Heart left ventricle (tissue), 16 donors: ENCODE measurements around the gene NCL. TPM values are rescaled to one million over a fixed set of nuclear protein-coding genes. Genes with fewer than 3 reads are reported as not detected.
A peak's percentile ranks its signal among the peaks of the same experiment; 100 is the strongest.

Experiments used
- ATAC-seq, 4 donors: fragments of 200-7000 bp; cut with Tn5 transposase; one replicate each; pipeline ENCODE4 v1.9.1; 2020 to 2022; ENCODE audit warnings: moderate library complexity in 4 of 4, mild to moderate bottlenecking in 3 of 4, moderate number of reproducible peaks in 1 of 4
- DNase-seq, 5 donors: peaks; one replicate each; pipeline ENCODE4 v3.0.0-alpha.2; 2020
- H3K27ac ChIP-seq, 12 donors: fragments of 200-600 bp; sonication (generic) in 4 of 12; one replicate each; pipeline versions ENCODE4 v1.5.0 to v1.8.0; 2016 to 2022; ENCODE audit warnings: mild to moderate bottlenecking in 2 of 12
- H3K27me3 ChIP-seq, 9 donors: fragments of 200-600 bp; sonication (generic) in 2 of 9; one replicate each; pipeline versions ENCODE4 v1.5.1 to v1.8.0; 2016 to 2022; ENCODE audit warnings: mild to moderate bottlenecking in 3 of 9
- H3K36me3 ChIP-seq, 9 donors: fragments of 200-600 bp; sonication (generic) in 2 of 9; one replicate each; pipeline versions ENCODE4 v1.5.0 to v1.8.0; 2018 to 2022; ENCODE audit warnings: mild to moderate bottlenecking in 2 of 9
- H3K4me1 ChIP-seq, 12 donors: fragments of 200-600 bp; sonication (generic) in 4 of 12; one replicate each; pipeline versions ENCODE4 v1.5.0 to v1.8.0; 2016 to 2022; ENCODE audit warnings: mild to moderate bottlenecking in 3 of 12
- H3K4me3 ChIP-seq, 12 donors: fragments of 200-600 bp; sonication (generic) in 4 of 12; one replicate each; pipeline versions ENCODE4 v1.5.0 to v1.8.0; 2017 to 2022; ENCODE audit warnings: mild to moderate bottlenecking in 9 of 12, moderate library complexity in 4 of 12
- H3K9me3 ChIP-seq, 12 donors: fragments of 200-600 bp; sonication (generic) in 4 of 12; one replicate each; pipeline versions ENCODE4 v1.5.0 to v1.8.0; 2016 to 2022; ENCODE audit warnings: mild to moderate bottlenecking in 1 of 12
- POLR2A ChIP-seq, 2 donors: fragments of 450-650 bp; IDR thresholded peaks; one replicate each; pipeline ENCODE4 v1.6.1; 2017; ENCODE audit warnings: antibody characterized with exemption in 2 of 2, mild to moderate bottlenecking in 2 of 2, moderate library complexity in 2 of 2
- WGBS, 4 donors: extraction: QIAGEN DNeasy Blood & Tissue Kit in 2 of 4; methylation state at CpG; one replicate each; pipeline versions ENCODE4 v1.1.5 to v1.1.7; 2013 to 2018; 5-methylcytosine and 5-hydroxymethylcytosine counted together
- intact Hi-C, 10 donors: fragments of 100-400 bp; cut with DNase I; formaldehyde crosslinking; loops; one replicate each; pipeline versions ENCODE4 v1.11.1 to v1.14.2; 2022
- polyA plus RNA-seq, 2 donors: library from polyadenylated mRNA; stranded (reverse); fragments of 200-250 nt; gene quantifications; one replicate each; pipeline ENCODE4 v1.2.3, GENCODE V29; 2013
- total RNA-seq, 9 donors: library from RNA; depleted of rRNA in 2 of 9; stranded (reverse); fragments of >200 nt in 2 of 9; fragmentation: NEBNext Ultra II Directional in 3 of 9; extraction: Animal tissue kit (Norgen Biotek cat#: 25700) in 3 of 9; gene quantifications; one replicate each; pipeline versions ENCODE4 v1.1.0 to v1.2.4, GENCODE V29; 2016 to 2023
- TF ChIP-seq, protein P1 (sequence below), 12 donors: fragments of 200-600 bp; sonication (generic) in 4 of 12; IDR thresholded peaks; one replicate each; pipeline versions ENCODE4 v1.5.0 to v1.8.0; 2018 to 2022; ENCODE audit warnings: antibody characterized with exemption in 12 of 12, mild to moderate bottlenecking in 5 of 12
- donor health status: ischemic (EF 13 %, LVEDD 7.1; RV severe dilation, severe dysfunction).
- donor health status: healthy with polysubstance abuse.
- donor health status: DM: no; HTN: yes; CAD: no.
- donor health status: DM: no; HTN: no; CAD: no.
- donor health status: ischemic (EF 25% LVEDD 6.9; RV normal size, moderate dysfunction).
- donor health status: ischemic (EF 25% LVEDD 5.7; RV mildly dilated, moderate dysfunction).
- donor health status: healthy.
- donor health status: DM: yes; HTN: yes; CAD: no.
- donor health status: ischemic (EF 35%, LVEDD 5.7; RV mildly dilated, moderate dysfunction).
- donor health status: nonischemic (EF 11% LVEDD 7.7; RV severe dilation, severe dysfunction).
- donor health status: DM: yes; HTN: yes; CAD: no.
- donor health status: PGD.
- donor health status: ischemic (EF 29% LVEDD 5.4; RV normal size, mild dysfunction).
- donor health status: nonischemic (EF 23%, LVEDD 6.1; RV moderate dilation, normal function).

Gene NCL
- total and polyA plus RNA-seq, 11 donors = 60.9 to 352 (median 274) TPM

DNA sequence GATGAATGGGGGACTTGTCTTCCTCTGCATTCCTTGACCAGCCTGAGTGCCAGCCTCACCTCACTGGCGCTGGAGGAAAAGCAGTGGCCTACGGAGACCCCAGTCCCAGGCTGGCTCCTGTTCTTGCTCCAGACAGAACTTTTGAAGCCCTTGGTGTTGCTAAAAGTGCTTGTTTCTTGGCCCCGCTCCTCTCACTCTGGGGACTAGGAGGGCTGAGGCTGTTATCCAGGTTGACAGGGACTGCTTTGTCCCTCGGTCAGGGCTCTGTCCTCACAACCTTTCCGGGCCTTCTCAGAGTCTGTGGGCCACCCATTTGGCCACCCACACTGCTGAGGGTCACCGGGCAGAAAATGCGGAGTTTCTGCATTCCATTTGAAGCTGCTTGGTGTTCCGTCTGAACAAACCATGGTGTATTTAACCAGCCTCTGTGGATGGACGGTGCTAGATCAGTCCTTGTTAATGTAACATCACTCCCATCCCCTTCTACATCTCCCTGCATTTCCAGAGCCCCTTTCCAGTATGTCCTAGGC, 43.2 kb downstream of the NCL start:
- H3K9me3 ChIP-seq = no peaks in the 10 kb centered on the region
- no peak overlapping the region for H3K4me3 ChIP-seq
- no peaks in the 10 kb centered on the region for H3K4me1 ChIP-seq
- H3K27me3 ChIP-seq = no peaks in the 10 kb centered on the region
- TF ChIP-seq, protein P1, sequence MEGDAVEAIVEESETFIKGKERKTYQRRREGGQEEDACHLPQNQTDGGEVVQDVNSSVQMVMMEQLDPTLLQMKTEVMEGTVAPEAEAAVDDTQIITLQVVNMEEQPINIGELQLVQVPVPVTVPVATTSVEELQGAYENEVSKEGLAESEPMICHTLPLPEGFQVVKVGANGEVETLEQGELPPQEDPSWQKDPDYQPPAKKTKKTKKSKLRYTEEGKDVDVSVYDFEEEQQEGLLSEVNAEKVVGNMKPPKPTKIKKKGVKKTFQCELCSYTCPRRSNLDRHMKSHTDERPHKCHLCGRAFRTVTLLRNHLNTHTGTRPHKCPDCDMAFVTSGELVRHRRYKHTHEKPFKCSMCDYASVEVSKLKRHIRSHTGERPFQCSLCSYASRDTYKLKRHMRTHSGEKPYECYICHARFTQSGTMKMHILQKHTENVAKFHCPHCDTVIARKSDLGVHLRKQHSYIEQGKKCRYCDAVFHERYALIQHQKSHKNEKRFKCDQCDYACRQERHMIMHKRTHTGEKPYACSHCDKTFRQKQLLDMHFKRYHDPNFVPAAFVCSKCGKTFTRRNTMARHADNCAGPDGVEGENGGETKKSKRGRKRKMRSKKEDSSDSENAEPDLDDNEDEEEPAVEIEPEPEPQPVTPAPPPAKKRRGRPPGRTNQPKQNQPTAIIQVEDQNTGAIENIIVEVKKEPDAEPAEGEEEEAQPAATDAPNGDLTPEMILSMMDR (IDR thresholded peaks at IDR 0.05) = no peak
- TF ChIP-seq POLR2A (IDR thresholded peaks at IDR 0.05) = no peak
- DNase-seq = no peak
- H3K36me3 ChIP-seq = no peaks in the 10 kb centered on the region
- ATAC-seq = no peak
- intact Hi-C loops = no loop called here
- H3K27ac ChIP-seq = no peak overlapping the region
- WGBS, 4 donors = 79 to 86% (median 83%) methylated on average over 9 of the region's 9 CpGs

DNA sequence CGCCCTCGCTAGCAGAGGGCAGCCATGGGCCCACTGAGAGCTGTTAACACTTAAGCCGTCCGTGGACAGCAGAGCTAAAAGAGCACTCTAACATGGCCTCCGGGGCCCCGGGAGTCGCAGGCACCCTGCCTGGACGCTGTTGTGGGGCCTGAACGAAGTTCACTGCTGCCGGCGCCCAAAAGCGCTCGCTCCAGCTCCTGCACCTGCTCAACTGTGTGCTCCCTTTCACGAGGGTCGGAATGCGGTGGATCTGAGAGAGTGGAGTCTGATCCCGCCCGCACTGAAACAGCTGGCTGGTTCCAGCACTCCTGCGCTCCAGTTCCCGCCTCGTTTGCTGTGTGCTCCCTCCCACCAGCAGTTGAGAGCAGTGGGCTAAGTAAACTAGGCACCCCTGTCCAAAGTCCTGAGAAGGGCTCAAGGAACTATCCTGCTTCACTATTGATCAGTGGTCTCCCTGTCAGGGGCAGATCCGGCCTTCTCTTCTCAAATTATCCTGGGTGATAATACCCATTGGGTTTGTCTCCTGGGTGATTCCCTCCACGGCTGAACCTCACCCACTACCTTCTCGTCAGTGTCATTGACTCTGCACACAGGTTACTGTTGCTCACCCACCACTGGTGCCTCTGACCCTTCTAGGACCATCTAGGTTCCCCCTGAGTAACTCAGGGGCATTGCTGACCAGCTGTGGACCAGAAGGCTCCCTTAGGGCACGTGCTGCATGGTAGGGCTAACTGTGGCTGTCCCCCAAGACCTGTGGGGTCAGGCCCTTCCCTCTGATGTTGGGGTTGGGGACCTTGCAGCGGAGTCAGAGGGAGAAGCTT, 45.3 kb downstream of the NCL start:
- H3K27me3 ChIP-seq = peaks cover 0 to 4% (median 0%) of the 10 kb centered on the region in 9 donors
- H3K36me3 ChIP-seq = no peaks in the 10 kb centered on the region
- 84 to 88% (median 86%) methylated on average over 22 to 26 of the region's 26 CpGs for WGBS, 4 donors
- H3K4me3 ChIP-seq = no peak overlapping the region
- intact Hi-C loops = loop anchor here in 3 of 10 donors (10.0 kb wide), 1 partner anchor 314 kb away; no protein-coding TSS in a partner anchor
- DNase-seq (no peak), ATAC-seq (no peak)
- TF ChIP-seq, protein P1 (IDR thresholded peaks at IDR 0.05) = no peak
- TF ChIP-seq POLR2A (IDR thresholded peaks at IDR 0.05) = no peak
- H3K9me3 ChIP-seq = no peaks in the 10 kb centered on the region
- no peaks in the 10 kb centered on the region for H3K4me1 ChIP-seq
- H3K27ac ChIP-seq = no peak overlapping the region

DNA sequence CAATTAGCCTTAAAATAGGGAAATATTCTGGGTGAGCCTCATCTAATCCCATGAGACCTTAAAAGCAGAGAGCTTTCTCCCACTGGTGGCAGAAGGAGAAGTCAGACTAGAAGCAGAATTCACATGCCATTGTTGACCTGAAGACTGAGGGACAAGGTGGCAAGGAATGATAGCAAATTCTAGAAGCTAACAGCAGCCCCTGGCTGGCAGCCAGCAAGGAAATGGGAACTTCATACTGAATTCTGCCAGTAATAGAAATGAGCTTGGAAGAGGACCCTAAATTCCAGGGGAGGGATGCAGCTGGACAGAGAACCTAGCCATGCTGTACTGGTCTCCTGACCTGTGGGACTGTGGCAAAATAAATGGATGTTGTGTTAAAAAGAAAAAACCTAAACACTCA, 49.3 kb downstream of the NCL start:
- no peak for TF ChIP-seq POLR2A (IDR thresholded peaks at IDR 0.05)
- H3K9me3 ChIP-seq = peaks cover 0 to 10% (median 0%) of the 10 kb centered on the region in 12 donors
- H3K27ac ChIP-seq = no peak overlapping the region
- H3K36me3 ChIP-seq = no peaks in the 10 kb centered on the region
- peaks cover 0 to 16% (median 9%) of the 10 kb centered on the region in 12 donors for H3K4me1 ChIP-seq
- peaks cover 0 to 14% (median 4%) of the 10 kb centered on the region in 9 donors for H3K27me3 ChIP-seq
- DNase-seq (peak in 1 of 5 donors; percentile 15), ATAC-seq (no peak)
- intact Hi-C loops = loop anchor here in 3 of 10 donors (10.0 kb wide), 1 partner anchor 310 kb away; no protein-coding TSS in a partner anchor
- no peak overlapping the region for H3K4me3 ChIP-seq

DNA sequence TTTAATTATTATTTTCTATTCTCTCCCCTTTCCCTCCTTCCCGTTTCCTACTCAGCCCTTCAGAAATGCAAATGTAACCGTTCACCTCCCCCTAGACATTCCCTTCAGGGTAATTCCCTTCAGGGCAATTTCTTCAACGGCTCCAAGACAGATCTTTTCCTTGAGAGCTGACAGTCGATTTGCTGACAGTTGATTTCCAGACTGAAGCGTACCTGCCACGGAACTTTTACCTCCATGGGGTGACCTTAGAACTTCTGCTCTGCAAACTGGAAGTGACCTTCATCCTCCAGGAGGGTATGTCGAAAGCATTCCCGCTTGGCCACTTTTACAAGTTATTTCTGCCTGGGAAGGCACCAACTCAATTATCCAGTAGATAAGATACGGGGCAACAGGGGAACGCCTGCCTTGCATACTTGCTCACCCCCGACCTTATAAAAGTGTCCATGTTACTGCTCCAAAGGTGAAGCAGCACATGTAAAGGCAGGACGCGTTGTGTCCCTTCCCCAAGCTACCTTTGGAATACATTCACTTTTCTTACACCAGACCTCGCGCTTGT, 50.3 kb downstream of the NCL start:
- H3K27ac ChIP-seq = no peak overlapping the region
- TF ChIP-seq, protein P1 (IDR thresholded peaks at IDR 0.05) = no peak
- TF ChIP-seq POLR2A (IDR thresholded peaks at IDR 0.05) = no peak
- intact Hi-C loops = loop anchor here (2.0 to 10.0 kb wide), 7 partner anchors 117 to 309 kb away; no protein-coding TSS in a partner anchor

More for the DNA sequence above, 50.3 kb downstream of the NCL start:
- WGBS, 4 donors = 58 to 65% (median 60%) methylated on average over 15 of the region's 15 CpGs
- peaks cover 0 to 16% (median 9%) of the 10 kb centered on the region in 12 donors for H3K4me1 ChIP-seq
- ATAC-seq (no peak), DNase-seq (peak in 1 of 5 donors; percentile 2)
- H3K27me3 ChIP-seq = peaks cover 0 to 14% (median 4%) of the 10 kb centered on the region in 9 donors
- H3K9me3 ChIP-seq = peaks cover 0 to 12% (median 0%) of the 10 kb centered on the region in 12 donors
- no peaks in the 10 kb centered on the region for H3K36me3 ChIP-seq
- no peak overlapping the region for H3K4me3 ChIP-seq
